Measurements from ENCODE around the gene GANAB.

DNA sequence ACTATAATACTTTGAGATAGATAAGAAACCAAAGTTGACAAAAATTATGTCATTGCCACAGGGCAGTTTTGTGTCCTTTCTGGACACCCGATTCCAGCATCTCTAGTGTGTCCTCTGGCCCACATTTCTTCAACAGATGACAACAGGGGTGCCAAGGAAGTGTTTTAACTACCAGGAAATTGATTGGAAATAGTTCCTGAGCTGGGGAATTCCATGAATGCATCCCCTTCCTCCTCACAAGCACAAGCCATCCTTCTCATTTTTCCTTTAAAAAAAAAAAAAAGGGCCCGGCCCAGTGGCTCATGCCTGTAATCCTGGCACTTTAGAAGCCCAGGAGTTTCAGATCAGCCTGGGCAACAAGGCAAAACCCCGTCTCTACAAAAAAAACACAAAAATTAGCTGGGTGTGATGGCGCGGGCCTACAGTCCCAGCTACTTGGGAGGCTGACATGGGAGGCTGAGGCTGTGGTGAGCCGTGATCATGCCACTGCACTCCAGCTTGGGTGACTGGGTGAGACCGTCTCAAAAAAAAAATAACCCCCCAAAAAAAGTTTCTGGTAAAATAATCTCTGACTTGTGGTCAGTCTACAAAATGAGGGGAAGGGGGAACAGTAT is 23.8 kb downstream of the GANAB start:
- TF ChIP-seq, protein P1, sequence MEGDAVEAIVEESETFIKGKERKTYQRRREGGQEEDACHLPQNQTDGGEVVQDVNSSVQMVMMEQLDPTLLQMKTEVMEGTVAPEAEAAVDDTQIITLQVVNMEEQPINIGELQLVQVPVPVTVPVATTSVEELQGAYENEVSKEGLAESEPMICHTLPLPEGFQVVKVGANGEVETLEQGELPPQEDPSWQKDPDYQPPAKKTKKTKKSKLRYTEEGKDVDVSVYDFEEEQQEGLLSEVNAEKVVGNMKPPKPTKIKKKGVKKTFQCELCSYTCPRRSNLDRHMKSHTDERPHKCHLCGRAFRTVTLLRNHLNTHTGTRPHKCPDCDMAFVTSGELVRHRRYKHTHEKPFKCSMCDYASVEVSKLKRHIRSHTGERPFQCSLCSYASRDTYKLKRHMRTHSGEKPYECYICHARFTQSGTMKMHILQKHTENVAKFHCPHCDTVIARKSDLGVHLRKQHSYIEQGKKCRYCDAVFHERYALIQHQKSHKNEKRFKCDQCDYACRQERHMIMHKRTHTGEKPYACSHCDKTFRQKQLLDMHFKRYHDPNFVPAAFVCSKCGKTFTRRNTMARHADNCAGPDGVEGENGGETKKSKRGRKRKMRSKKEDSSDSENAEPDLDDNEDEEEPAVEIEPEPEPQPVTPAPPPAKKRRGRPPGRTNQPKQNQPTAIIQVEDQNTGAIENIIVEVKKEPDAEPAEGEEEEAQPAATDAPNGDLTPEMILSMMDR (conservative IDR thresholded peaks at IDR 0.05 in 1 of 2, IDR thresholded peaks at IDR 0.05 in 1 of 2; ENCODE audit: low read depth in 1 of 2, low read length in 2 of 2) = no peak
- no peak for TF ChIP-seq EZH2 (IDR thresholded peaks at IDR 0.05; ENCODE audit: low read length, missing control alignments)

Data from fibroblast of lung (primary cell).